Fibroblast of upper back skin (primary cell): ENCODE results near the gene ZNF385A.
A peak's percentile ranks its signal among the peaks of the same experiment; 100 is the strongest.

Source experiments
- DNase-seq: peaks from one replicate; pipeline ENCODE4 v3.0.0-alpha.2; 2013

Gene ZNF385A, protein sequence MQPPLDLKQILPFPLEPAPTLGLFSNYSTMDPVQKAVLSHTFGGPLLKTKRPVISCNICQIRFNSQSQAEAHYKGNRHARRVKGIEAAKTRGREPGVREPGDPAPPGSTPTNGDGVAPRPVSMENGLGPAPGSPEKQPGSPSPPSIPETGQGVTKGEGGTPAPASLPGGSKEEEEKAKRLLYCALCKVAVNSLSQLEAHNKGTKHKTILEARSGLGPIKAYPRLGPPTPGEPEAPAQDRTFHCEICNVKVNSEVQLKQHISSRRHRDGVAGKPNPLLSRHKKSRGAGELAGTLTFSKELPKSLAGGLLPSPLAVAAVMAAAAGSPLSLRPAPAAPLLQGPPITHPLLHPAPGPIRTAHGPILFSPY

DNA sequence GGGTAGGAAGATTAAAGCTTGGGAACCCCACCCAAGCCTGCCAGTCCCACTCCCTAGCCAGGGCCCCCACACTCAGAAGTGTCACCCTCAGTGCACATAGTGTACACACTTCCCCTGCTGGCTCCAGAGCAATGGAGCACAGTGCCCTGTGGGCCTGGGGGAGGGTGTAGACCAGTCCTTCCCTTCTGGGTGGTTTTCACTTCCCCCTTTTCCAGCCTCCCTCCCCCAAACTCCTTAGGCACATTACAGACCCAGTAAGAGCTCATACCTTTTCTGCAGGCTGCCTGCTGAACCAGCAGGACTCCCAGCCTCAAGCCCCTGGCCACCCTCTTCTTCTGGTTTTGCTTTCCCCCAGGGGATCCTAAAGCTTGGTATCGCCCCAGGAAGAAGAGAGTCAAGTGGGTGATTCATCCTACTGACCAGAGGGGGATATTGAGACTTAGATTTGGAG lies at the start of gene ZNF385A:
TSS of gene ZNF385A (minus strand) at position 143 of the 451 bp plus-strand sequence. CDS start 219 bp downstream, outside the sequence.
- no peak for DNase-seq

DNA sequence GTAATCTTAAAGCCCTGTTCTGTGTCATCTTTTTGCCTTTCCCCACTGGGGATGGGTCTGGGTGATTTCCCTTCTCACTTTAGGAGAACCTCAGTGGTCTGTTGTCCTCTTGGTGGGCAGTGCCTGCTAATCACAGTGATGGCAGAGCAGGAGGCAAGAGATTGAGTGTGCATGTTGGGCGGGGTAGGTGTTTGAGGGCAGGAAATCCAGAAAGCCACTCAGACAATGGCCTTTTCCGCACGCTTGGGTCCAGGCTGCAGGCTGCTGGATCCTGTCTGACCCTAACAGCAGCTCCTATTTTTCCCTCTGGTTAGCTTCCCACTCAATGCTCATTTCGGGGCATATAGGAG lies 48.3 kb upstream of the ZNF385A start:
- no peak for DNase-seq

DNA sequence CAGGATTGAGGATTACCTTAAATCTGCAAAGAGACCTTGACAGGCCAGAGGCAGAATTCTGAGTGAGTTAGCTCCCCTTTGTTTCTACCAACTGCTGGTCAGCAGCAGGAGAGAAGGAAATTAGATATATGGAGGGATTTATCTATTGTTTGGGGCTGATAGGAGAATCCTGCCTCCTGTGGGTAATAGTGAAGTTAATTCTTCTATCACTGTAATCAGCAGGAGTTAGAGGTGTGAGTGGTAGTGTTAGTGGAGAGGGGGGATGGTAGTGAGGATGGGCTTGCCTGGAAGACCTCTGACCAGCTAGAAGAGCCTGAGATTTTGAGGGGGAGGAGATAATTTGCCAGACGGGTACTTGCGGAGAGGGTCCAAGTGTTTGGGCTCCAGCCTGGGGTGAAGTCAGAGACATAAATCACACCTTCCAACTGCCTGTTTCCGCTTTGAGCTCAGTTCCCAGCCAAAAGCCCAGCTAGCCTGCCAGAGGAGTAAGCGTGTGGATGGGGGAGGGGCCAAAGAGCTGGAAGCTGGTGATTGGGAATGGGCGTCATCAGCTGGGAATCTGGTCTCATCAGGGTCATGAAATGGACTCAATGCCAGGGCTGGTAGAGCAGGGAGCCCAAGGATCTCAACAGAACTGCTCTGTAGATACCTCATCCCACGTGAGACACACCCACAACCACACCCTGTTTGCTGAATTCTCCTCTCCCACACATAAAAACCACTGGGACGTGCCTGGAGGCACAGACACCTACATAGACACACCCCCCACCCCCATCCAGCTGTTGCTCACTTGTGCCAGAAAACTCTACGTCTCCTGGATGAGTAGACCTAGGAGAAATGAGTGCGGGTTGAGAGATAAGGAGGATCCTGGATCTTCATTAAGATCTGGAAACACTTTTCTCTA lies 47.6 kb upstream of the ZNF385A start:
- peak; percentile 91 for DNase-seq

DNA sequence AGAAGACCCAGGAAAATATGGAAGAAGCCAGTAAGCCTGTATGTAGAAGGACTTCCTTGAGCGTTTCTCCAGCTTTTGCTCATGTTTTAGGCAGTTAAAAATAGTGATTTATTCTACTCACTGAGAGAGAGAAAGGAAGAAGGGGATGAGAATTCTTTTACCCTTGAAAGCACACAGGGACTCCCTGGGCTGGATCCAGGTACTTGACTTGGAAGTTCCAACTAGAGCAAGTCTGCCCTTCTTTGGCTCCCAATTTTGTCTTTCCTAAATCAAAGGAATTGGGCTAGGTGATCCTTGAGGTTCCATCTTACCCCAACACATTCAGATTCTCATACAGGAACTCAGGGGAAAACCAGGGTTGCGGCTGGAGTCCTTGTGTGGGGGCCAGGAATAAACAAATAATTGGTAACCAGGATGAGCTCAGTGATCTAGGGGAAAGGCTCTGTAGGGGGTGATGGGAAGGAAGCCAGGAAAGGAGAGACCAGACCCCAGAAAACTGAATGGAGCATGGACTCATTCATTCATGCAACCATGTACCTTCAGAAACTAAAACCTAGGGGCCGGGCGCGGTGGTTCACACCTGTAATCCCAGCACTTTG lies 46.0 kb upstream of the ZNF385A start:
- no peak for DNase-seq

- DNase-seq, result no peak
These were observed 44.5 kb upstream of the ZNF385A start for GRCh38 chr12:54429014-54429471.

DNA sequence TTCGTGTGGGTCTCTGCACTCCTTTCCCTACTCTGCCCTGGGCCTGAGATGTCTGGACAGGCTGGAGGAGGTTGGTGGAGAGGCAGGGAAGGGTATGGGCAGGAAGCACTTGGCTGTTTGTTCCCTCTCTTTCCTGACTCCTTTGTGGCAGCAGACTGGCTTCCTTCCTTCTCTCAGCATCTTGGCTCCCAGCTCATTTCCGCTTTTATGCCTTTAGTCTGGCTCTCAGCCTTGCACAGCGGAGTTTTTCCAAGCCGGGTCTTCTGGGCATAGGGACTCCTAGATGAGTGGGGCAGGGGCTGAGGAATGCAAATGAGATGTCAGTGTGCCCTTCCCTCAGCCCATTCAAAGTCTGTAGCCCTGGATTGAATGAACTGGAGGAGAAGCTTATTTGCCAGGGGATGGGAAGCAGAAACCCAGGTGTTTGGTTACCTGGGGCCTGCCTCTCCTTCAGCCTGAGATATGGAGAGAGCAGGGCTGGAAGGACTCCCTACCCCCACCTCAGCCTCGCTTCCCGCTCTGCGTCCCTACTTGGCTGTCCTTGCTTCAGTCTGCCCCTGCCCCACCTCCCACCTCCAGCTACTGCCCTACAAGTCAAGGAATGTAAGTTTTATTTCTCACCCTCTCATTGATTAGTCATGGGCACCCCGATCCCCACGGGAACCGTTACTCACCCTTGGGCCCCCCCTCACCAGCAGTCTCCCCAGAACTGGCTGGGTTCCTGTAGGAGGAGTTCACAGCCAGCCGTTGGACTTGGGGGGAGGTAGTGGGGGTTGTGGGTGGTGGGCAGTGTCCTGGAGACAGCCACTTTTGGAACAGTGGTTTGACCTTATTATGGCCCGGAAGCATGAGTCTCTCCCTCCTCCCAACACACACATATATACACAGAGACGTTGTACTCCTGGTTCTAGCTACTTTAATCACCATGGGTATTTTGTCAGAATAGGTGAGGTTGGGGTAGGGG lies 43.8 kb upstream of the ZNF385A start:
- peak; percentile 90 for DNase-seq

- DNase-seq, result peak; percentile 45
These were observed 42.6 kb upstream of the ZNF385A start for GRCh38 chr12:54427106-54427505.

GRCh38 chr12:54426690-54427089 lies 42.2 kb upstream of the ZNF385A start:
- no peak for DNase-seq

DNA sequence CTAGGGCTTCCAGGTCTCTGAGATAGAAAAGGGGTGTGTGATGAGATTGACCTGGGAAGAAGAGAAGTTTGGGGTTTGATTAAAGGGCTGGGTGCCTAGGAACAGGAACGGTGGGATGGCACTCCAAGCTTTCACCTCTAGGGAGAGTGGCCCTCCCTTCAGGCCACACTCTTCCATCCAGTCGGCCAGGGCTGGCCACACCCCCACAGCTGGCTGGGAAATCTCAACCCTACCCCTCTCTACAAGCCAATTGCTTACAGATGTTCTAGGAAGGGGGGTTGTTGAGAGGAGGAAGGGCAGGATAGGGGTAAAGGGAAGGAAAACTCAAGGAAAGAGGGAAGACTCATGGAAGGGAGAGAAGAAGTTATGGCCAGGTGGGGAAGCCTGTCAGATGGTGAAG lies 41.2 kb upstream of the ZNF385A start:
- DNase-seq, result no peak

DNA sequence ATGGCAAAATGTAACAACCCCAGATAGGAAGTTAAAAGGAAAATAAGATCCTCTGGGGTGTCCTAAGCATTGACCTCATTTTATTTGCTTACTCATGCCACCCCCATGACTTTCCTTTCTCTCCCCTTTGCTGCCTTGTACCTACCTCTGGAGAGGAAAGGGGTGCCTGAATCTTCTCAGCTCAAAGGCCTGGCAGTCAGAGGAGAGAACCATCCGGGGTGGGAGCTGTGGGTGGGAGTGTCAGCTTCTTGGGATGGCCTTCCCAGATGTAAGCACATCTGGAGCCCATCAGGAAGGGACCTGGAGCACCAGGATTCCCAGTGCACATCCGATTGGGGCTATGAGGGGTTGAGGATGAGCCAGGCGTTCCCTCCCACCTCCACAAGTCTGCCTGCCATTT lies 39.7 kb upstream of the ZNF385A start:
- DNase-seq, result no peak

- no peak for DNase-seq
These were observed 39.2 kb upstream of the ZNF385A start for GRCh38 chr12:54423816-54424150.

DNA sequence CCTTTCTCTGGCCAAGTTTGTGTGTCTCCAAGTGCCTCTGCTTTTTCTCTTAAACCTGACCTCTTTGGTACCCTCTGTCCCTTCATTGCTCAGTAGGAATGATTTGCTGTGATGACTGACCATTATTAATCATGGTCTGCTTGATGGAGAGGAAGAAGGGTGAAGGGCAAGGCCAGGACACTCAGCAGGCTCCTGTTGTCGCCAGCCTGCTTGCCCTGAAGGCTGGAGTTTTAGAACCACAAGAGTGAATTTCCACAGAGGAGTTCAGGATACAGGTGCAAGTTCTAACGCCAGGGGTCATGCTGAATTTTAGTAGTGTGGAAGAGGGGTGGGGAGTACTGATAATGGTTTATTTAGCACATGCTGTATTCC lies 37.3 kb upstream of the ZNF385A start:
- DNase-seq, result no peak

DNA sequence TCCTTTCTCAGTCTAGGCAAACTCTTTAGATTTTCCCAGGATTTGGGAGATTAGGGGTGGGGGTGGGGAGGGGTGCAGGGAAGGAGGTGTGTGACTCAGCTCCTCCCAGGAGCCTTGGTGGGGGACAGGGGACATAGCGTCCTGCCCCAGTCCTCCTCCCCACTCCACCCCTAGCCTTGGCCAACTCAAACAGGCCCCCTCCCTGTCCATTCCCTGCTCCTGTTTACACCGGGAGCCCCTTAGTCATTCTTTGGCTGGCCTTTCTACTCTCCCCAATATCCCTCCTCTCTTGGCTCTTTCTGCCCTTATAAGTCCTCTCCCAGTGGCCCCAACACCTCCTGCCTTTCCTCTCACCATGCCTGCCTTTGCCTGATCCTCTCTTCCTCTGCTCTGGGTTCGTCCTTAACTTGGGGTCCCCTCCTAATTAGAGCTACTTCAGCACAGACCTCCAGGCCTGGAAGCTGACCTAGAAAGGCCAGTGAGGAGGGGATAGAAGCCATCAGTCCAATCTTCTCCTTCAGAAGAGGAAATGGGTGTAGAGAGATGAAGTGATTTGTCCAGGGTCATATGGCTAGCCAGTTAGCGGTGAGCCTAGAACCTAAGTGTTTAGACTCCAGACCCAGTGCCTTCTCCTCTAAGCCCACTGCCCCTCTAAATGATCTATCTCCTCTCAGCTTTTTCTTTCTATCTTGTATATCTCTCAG lies 36.8 kb upstream of the ZNF385A start:
- DNase-seq, result peak; percentile 55

- no peak for DNase-seq
These were observed 36.2 kb upstream of the ZNF385A start for GRCh38 chr12:54420766-54421144.

DNA sequence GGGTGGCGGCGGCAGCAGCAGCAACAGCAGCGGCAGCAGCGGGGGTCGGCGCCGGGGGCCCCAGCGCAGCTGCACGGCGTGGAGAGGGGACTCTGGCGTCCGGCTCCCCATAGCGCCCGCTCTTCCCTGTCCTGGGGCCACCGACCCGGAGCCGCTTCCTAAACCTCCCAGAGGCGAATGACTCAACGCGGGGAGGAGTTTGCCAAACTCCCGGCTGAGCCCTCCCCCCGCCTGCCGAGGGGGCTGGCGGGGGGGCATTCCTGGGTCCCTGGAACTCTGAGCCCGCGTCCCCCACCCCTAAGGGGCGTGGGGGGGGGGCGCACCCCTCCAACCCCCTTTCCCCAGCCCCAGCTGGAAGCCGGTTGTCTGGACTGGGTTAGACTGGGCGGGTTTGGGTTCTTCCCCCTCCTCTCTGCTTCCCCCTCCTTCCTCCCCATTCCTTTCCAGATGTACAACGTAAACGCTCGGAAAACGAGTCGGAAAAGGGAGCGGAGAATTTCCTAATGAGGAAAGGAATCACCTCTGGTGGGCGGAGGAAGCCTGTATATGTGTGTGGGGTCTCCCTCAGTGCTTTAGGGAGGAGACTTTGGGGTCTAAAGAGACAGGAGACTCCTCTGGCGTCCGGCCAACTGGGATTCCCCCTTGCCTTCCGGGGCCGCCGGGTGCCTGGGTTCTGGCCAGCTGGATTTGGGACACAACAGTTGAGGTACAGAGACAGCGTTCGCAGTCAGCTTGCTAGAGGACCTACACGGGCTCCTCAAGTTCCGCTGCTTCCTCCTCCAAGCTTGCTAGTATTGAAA lies 34.8 kb upstream of the ZNF385A start, which contains the start of gene ITGA5:
TSS of gene ITGA5 (minus strand) at position 179 of the 800 bp plus-strand sequence. CDS start at position 111, 68 bp downstream.
- DNase-seq, result peak; percentile 72

DNA sequence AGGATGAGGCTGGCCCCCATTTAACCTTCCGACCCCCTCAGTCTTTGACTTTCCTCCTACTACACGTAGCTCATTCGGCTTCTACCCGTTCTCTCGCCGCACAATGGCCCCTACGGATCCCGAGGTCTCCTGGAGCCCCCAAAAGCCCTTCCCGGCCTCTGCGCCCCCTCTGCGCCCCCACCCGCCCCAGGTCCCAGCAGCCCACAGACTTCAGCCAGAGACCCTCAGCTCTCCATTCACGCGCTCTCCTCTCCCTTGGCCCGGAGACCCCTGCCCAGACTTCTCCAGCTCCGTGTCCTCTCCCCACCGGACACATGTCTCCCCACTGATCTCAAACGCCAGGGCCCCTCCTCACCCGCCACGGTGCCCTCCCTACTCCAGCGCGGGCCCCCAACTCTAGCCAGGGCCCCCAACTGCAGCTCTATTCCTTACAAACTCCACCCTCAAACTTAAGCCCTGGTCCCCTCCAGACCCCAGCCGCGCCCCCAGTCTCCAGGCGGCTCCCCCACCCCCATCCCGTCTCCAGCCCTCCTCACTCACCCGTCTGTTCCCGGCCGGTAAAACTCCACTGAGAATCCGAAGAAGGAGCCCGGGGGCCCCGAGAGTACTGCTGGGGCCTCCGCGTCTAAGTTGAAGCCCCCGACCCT lies 34.0 kb upstream of the ZNF385A start:
- DNase-seq, result no peak

DNA sequence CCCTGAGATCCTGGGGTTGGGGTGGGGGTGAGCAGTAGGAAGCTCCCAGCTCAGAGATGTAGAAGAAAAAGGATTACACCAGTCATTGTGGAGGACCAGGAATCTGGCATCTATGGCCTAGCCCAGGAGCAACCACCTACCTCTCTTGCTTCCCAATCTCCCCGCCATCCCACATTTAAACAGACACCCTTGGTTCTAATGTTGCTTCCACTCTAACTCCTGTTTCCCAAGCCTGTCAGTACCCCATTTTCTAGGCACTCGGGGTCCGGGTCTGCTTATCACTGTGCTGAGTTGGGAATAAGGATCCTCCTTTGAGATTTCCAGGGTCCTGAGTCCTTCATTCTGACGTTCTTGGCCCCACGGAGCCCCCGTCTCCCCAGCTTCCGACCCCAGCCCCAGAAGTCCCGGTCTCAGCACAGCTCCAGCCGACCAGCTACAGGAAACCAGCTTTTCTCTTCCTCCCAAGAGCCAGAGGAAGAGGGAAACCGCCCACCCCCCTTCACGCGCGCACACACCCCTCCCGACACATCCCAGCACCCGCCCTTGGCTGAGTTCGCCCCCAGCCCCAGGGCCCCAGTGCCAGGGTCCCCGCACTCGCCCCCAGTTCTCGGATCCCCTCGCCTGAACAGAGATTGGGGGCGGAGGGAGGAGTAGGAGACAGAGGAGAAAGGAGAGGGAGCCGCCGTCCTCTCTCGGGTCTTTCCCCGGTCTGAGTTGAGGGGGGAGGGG lies 33.3 kb upstream of the ZNF385A start:
- DNase-seq, result no peak

GRCh38 chr12:54416687-54417603 lies 32.4 kb upstream of the ZNF385A start:
- DNase-seq, result no peak
